ENCODE results near the gene TNFRSF25. TPM values are rescaled to one million over a fixed set of nuclear protein-coding genes. Genes with fewer than 3 reads are reported as not detected.

The TNFRSF25 gene
- total RNA-seq, 5 donors from 2014 or later (not counting 1 experiment from before 2014, with no cell fraction given): 215 to 580 (median 446) TPM

GRCh38 chr1:6511056-6511455 lies 45.1 kb upstream of the TNFRSF25 start:
- H3K36me3 Mint-ChIP-seq: no peaks in the 10 kb centered on the region
- H3K4me1 Mint-ChIP-seq: no peaks in the 10 kb centered on the region
- no peak overlapping the region for H3K27ac Mint-ChIP-seq
- no peak overlapping the region for H3K27ac ChIP-seq (ENCODE audit: low read length)
- 55% methylated on average over 5 of the region's 6 CpGs for WGBS (ENCODE audit: insufficient coverage)
- H3K4me1 ChIP-seq (ENCODE audit: control insufficient read depth in 1 of 2, extremely low read depth in 1 of 2, insufficient read depth in 2 of 2, low read length in 2 of 2): no peaks in the 10 kb centered on the region
- H3K4me3 Mint-ChIP-seq: no peak overlapping the region
- H3K27me3 ChIP-seq (replicated peaks in 1 of 2; ENCODE audit: control insufficient read depth in 2 of 2, extremely low read depth in 1 of 2, insufficient read depth in 2 of 2, low read length in 1 of 2): peaks cover 0 to 39% of the 10 kb centered on the region in 2 experiments
- no peaks in the 10 kb centered on the region for H3K36me3 ChIP-seq (ENCODE audit: control insufficient read depth in 2 of 2, extremely low read depth in 1 of 2, insufficient read depth in 1 of 2, low read length in 1 of 2)
- H3K27me3 Mint-ChIP-seq: peaks cover 6 to 7% of the 10 kb centered on the region in 2 donors
- no peak overlapping the region for H3K4me3 ChIP-seq (ENCODE audit: control insufficient read depth in 1 of 2, extremely low read depth in 1 of 2, low read length in 1 of 2)
- no peaks in the 10 kb centered on the region for H3K9me3 Mint-ChIP-seq
- no peaks in the 10 kb centered on the region for H3K9me3 ChIP-seq
- ChIA-PET CTCF (no interaction called here), POLR2A (interaction anchor here in 1 of 2 donors (0.7 kb wide), 1 partner anchor 137 kb away, joined by 3 read pairs; no protein-coding TSS in a partner anchor)
- no peak for ATAC-seq (replicated peaks in 1 of 4)
- DNase-seq: no peak

- H3K9me3 Mint-ChIP-seq: no peaks in the 10 kb centered on the region
- ATAC-seq (replicated peaks in 1 of 4) (no peak), DNase-seq (no peak)
- no peaks in the 10 kb centered on the region for H3K4me1 Mint-ChIP-seq
- no peak overlapping the region for H3K27ac Mint-ChIP-seq
- WGBS (ENCODE audit: insufficient coverage): 93% methylated on average over 3 of the region's 6 CpGs
- no peak overlapping the region for H3K4me3 ChIP-seq (ENCODE audit: control insufficient read depth in 1 of 2, extremely low read depth in 1 of 2, low read length in 1 of 2)
- H3K27me3 ChIP-seq (replicated peaks in 1 of 2; ENCODE audit: control insufficient read depth in 2 of 2, extremely low read depth in 1 of 2, insufficient read depth in 2 of 2, low read length in 1 of 2): peaks cover 0 to 43% of the 10 kb centered on the region in 2 experiments
- H3K36me3 ChIP-seq (ENCODE audit: control insufficient read depth in 2 of 2, extremely low read depth in 1 of 2, insufficient read depth in 1 of 2, low read length in 1 of 2): no peaks in the 10 kb centered on the region
- no peaks in the 10 kb centered on the region for H3K36me3 Mint-ChIP-seq
- H3K27me3 Mint-ChIP-seq: peaks cover 6 to 7% of the 10 kb centered on the region in 2 donors
- no peaks in the 10 kb centered on the region for H3K4me1 ChIP-seq (ENCODE audit: control insufficient read depth in 1 of 2, extremely low read depth in 1 of 2, insufficient read depth in 2 of 2, low read length in 2 of 2)
- H3K4me3 Mint-ChIP-seq: no peak overlapping the region
- ChIA-PET POLR2A (no interaction called here), CTCF (no interaction called here)
- H3K9me3 ChIP-seq: no peaks in the 10 kb centered on the region
- H3K27ac ChIP-seq (ENCODE audit: low read length): no peak overlapping the region
Measured at GRCh38 chr1:6510493-6510892, 44.5 kb upstream of the TNFRSF25 start.

DNA sequence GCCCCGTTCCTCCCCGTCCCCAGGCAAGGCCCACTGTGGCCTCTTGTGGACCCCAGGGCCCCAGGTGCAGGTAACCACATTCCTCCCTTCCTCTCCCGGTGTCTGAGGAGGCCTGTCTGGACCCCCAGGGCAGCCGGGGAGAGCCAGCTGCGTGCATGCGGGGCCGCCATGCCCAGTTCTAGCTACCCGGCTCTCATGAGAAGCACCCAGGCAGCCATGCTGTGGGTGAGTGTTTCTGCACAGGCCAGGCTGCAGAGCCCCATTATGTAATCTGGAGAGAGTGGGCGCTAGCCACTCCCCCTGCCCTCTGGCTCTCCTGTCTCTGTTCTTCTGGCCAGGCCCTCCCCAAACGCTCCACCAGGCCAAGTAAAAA lies 43.9 kb upstream of the TNFRSF25 start:
- H3K27me3 ChIP-seq (replicated peaks in 1 of 2; ENCODE audit: control insufficient read depth in 2 of 2, extremely low read depth in 1 of 2, insufficient read depth in 2 of 2, low read length in 1 of 2): peaks cover 0 to 46% of the 10 kb centered on the region in 2 experiments
- ATAC-seq (replicated peaks in 1 of 4): no peak
- POLR2A ChIA-PET: no interaction called here
- DNase-seq: no peak
- no peaks in the 10 kb centered on the region for H3K4me1 Mint-ChIP-seq
- peaks cover 6 to 9% of the 10 kb centered on the region in 2 donors for H3K27me3 Mint-ChIP-seq
- no peak overlapping the region for H3K4me3 Mint-ChIP-seq
- no peaks in the 10 kb centered on the region for H3K9me3 ChIP-seq
- no peak overlapping the region for H3K27ac ChIP-seq (ENCODE audit: low read length)
- H3K9me3 Mint-ChIP-seq: no peaks in the 10 kb centered on the region
- no peaks in the 10 kb centered on the region for H3K36me3 Mint-ChIP-seq
- H3K4me1 ChIP-seq (ENCODE audit: control insufficient read depth in 1 of 2, extremely low read depth in 1 of 2, insufficient read depth in 2 of 2, low read length in 2 of 2): no peaks in the 10 kb centered on the region
- H3K27ac Mint-ChIP-seq: no peak overlapping the region
- 68% methylated on average over 8 of the region's 10 CpGs for WGBS (ENCODE audit: insufficient coverage)
- no peak overlapping the region for H3K4me3 ChIP-seq (ENCODE audit: control insufficient read depth in 1 of 2, extremely low read depth in 1 of 2, low read length in 1 of 2)
- CTCF ChIA-PET: no interaction called here
- no peaks in the 10 kb centered on the region for H3K36me3 ChIP-seq (ENCODE audit: control insufficient read depth in 2 of 2, extremely low read depth in 1 of 2, insufficient read depth in 1 of 2, low read length in 1 of 2)

DNA sequence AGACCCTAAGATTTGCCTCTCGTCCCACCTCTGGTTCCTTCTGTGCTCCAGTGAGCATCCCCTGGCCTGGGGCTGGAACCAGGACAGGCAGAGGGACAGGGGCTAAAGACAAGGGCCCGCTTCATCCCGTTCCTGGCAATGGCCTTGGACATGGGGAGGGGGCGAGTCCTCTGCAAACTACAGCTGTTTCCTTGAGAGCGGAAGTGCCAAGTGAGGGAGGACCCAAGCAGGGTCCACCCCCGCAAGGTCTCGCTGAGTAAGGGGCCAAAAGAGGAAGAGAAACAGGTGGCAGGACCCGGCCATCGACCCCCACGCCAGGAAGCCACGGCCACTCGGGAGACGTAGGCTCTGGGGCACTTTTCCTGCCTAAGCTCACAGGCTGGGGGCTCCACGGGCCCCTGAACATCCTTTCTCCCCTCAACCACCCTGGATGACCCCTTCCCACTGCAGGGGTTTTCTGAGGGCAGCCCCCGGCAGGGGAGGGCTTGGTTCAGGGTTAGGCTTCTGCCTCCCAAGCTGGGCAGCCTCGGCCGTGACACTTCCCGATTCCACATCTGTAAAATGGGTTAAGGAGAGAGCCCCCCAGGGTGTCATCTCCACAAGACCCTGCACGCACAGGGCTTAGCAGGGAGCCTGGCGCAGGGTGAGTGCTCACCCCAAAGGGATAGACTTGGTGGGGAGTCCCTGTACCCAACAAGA lies 43.4 kb upstream of the TNFRSF25 start:
- CTCF ChIA-PET: no interaction called here
- no peaks in the 10 kb centered on the region for H3K36me3 Mint-ChIP-seq

DNA sequence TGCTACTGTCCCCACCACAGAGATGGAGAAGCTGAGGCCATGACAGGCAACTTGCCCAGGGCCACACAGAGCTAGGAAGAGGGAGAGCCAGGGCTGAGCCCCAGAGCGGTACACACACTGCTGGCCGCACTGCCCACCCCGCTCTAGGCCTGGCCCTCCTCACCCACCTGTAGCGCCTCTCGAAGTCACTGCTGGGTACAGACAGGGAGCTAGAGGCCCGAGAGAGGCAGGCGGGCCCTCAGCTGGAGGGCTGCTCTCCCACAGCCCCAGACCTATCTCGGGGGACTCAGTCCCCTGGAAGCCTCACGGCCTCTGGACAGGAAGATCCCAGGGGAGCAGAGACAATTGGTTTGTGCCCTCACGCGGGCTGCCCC lies 42.8 kb upstream of the TNFRSF25 start:
- H3K27me3 Mint-ChIP-seq: peaks cover 6 to 9% of the 10 kb centered on the region in 2 donors
- WGBS (ENCODE audit: insufficient coverage): 85% methylated on average over 11 of the region's 11 CpGs
- H3K4me1 Mint-ChIP-seq: no peaks in the 10 kb centered on the region
- no peaks in the 10 kb centered on the region for H3K9me3 Mint-ChIP-seq
- H3K36me3 Mint-ChIP-seq: no peaks in the 10 kb centered on the region
- no peak overlapping the region for H3K4me3 ChIP-seq (ENCODE audit: control insufficient read depth in 1 of 2, extremely low read depth in 1 of 2, low read length in 1 of 2)
- ChIA-PET POLR2A (no interaction called here), CTCF (interaction anchor here in 1 of 2 donors (0.6 kb wide), 1 partner anchor 29 kb away, joined by 6 read pairs; no protein-coding TSS in a partner anchor)
- no peaks in the 10 kb centered on the region for H3K36me3 ChIP-seq (ENCODE audit: control insufficient read depth in 2 of 2, extremely low read depth in 1 of 2, insufficient read depth in 1 of 2, low read length in 1 of 2)
- H3K27ac Mint-ChIP-seq: no peak overlapping the region
- H3K27me3 ChIP-seq (replicated peaks in 1 of 2; ENCODE audit: control insufficient read depth in 2 of 2, extremely low read depth in 1 of 2, insufficient read depth in 2 of 2, low read length in 1 of 2): peaks cover 0 to 49% of the 10 kb centered on the region in 2 experiments
- no peak overlapping the region for H3K27ac ChIP-seq (ENCODE audit: low read length)
- no peak overlapping the region for H3K4me3 Mint-ChIP-seq
- no peaks in the 10 kb centered on the region for H3K9me3 ChIP-seq
- DNase-seq: no peak
- ATAC-seq (replicated peaks in 1 of 4): no peak
- H3K4me1 ChIP-seq (ENCODE audit: control insufficient read depth in 1 of 2, extremely low read depth in 1 of 2, insufficient read depth in 2 of 2, low read length in 2 of 2): no peaks in the 10 kb centered on the region

More for the DNA sequence above, 43.4 kb upstream of the TNFRSF25 start:
- H3K27ac Mint-ChIP-seq: no peak overlapping the region
- WGBS (ENCODE audit: insufficient coverage): 61% methylated on average over 13 of the region's 20 CpGs
- ATAC-seq (replicated peaks in 1 of 4): no peak
- no peaks in the 10 kb centered on the region for H3K4me1 ChIP-seq (ENCODE audit: control insufficient read depth in 1 of 2, extremely low read depth in 1 of 2, insufficient read depth in 2 of 2, low read length in 2 of 2)
- H3K9me3 ChIP-seq: no peaks in the 10 kb centered on the region
- no peak overlapping the region for H3K27ac ChIP-seq (ENCODE audit: low read length)
- no peak for DNase-seq
- peaks cover 6 to 9% of the 10 kb centered on the region in 2 donors for H3K27me3 Mint-ChIP-seq
- H3K4me3 ChIP-seq (ENCODE audit: control insufficient read depth in 1 of 2, extremely low read depth in 1 of 2, low read length in 1 of 2): no peak overlapping the region
- H3K4me3 Mint-ChIP-seq: no peak overlapping the region
- H3K27me3 ChIP-seq (replicated peaks in 1 of 2; ENCODE audit: control insufficient read depth in 2 of 2, extremely low read depth in 1 of 2, insufficient read depth in 2 of 2, low read length in 1 of 2): peaks cover 0 to 49% of the 10 kb centered on the region in 2 experiments
- POLR2A ChIA-PET: no interaction called here
- no peaks in the 10 kb centered on the region for H3K4me1 Mint-ChIP-seq
- no peaks in the 10 kb centered on the region for H3K9me3 Mint-ChIP-seq
- no peaks in the 10 kb centered on the region for H3K36me3 ChIP-seq (ENCODE audit: control insufficient read depth in 2 of 2, extremely low read depth in 1 of 2, insufficient read depth in 1 of 2, low read length in 1 of 2)

- DNase-seq: no peak
- ChIA-PET POLR2A (no interaction called here), CTCF (interaction anchor here in 1 of 2 donors (0.6 kb wide), 1 partner anchor 29 kb away, joined by 6 read pairs; no protein-coding TSS in a partner anchor)
Measured at GRCh38 chr1:6508154-6508815, 42.3 kb upstream of the TNFRSF25 start.

More at GRCh38 chr1:6508154-6508815, 42.3 kb upstream of the TNFRSF25 start:
- H3K4me3 Mint-ChIP-seq: no peak overlapping the region
- no peak for ATAC-seq (replicated peaks in 1 of 4)
- H3K36me3 ChIP-seq (ENCODE audit: control insufficient read depth in 2 of 2, extremely low read depth in 1 of 2, insufficient read depth in 1 of 2, low read length in 1 of 2): no peaks in the 10 kb centered on the region
- peaks cover 0 to 49% of the 10 kb centered on the region in 2 experiments for H3K27me3 ChIP-seq (replicated peaks in 1 of 2; ENCODE audit: control insufficient read depth in 2 of 2, extremely low read depth in 1 of 2, insufficient read depth in 2 of 2, low read length in 1 of 2)
- no peak overlapping the region for H3K4me3 ChIP-seq (ENCODE audit: control insufficient read depth in 1 of 2, extremely low read depth in 1 of 2, low read length in 1 of 2)
- H3K9me3 Mint-ChIP-seq: no peaks in the 10 kb centered on the region
- 77% methylated on average over 13 of the region's 18 CpGs for WGBS (ENCODE audit: insufficient coverage)
- peaks cover 6 to 9% of the 10 kb centered on the region in 2 donors for H3K27me3 Mint-ChIP-seq
- H3K4me1 ChIP-seq (ENCODE audit: control insufficient read depth in 1 of 2, extremely low read depth in 1 of 2, insufficient read depth in 2 of 2, low read length in 2 of 2): no peaks in the 10 kb centered on the region
- H3K27ac Mint-ChIP-seq: no peak overlapping the region
- H3K27ac ChIP-seq (ENCODE audit: low read length): no peak overlapping the region
- H3K9me3 ChIP-seq: no peaks in the 10 kb centered on the region
- no peaks in the 10 kb centered on the region for H3K36me3 Mint-ChIP-seq
- no peaks in the 10 kb centered on the region for H3K4me1 Mint-ChIP-seq
